GM21360 (cell line): ENCODE measurements around the gene FBRS.
A peak's percentile ranks its signal among the peaks of the same experiment; 100 is the strongest.

ENCODE experiments used
- ATAC-seq: cut with Tn5 transposase; IDR thresholded peaks from one replicate; pipeline ENCODE4 v1.9.1; 2021; ENCODE audit warnings: mild to moderate bottlenecking, moderate library complexity; ENCODE audit not compliant: unreplicated experiment

The FBRS gene

GRCh38 chr16:30641378-30641982 lies 16.8 kb upstream of the FBRS start:
- ATAC-seq: no peak

GRCh38 chr16:30644334-30644830 lies 13.8 kb upstream of the FBRS start:
- no peak for ATAC-seq

- no peak for ATAC-seq
Observed at GRCh38 chr16:30645727-30646126, 12.5 kb upstream of the FBRS start.

- ATAC-seq: no peak
Observed at GRCh38 chr16:30647274-30647571, 11.0 kb upstream of the FBRS start.

- ATAC-seq: peak; percentile 6
Observed at GRCh38 chr16:30649725-30650368, 8.4 kb upstream of the FBRS start.

GRCh38 chr16:30650369-30651123 lies 7.7 kb upstream of the FBRS start, which contains the start of gene PRR14:
TSS of gene PRR14 (plus strand) at chr16:30650960. CDS start at chr16:30651646, 686 bp downstream.
- peak; percentile 58 for ATAC-seq

- ATAC-seq: peak; percentile 50
Observed at GRCh38 chr16:30651124-30652004, 6.9 kb upstream of the FBRS start.

GRCh38 chr16:30652005-30652296 lies 6.3 kb upstream of the FBRS start:
- no peak for ATAC-seq

GRCh38 chr16:30652718-30653117 lies 5.5 kb upstream of the FBRS start:
- no peak for ATAC-seq

- ATAC-seq: no peak
Observed at GRCh38 chr16:30654856-30655255, 3.4 kb upstream of the FBRS start.

- ATAC-seq: no peak
Observed at GRCh38 chr16:30655815-30656347, 2.4 kb upstream of the FBRS start.

- no peak for ATAC-seq
Observed at GRCh38 chr16:30656388-30656787, 1.8 kb upstream of the FBRS start.

GRCh38 chr16:30656974-30657865 lies 1.0 kb upstream of the FBRS start:
- no peak for ATAC-seq

- peak; percentile 28 for ATAC-seq
Observed at GRCh38 chr16:30658731-30659506, 688 bp downstream of the FBRS start.

GRCh38 chr16:30659507-30660423 lies 1.5 kb downstream of the FBRS start:
- no peak for ATAC-seq

- no peak for ATAC-seq
Observed at GRCh38 chr16:30660424-30661261, 2.4 kb downstream of the FBRS start.

GRCh38 chr16:30662449-30662848 lies 4.2 kb downstream of the FBRS start:
- no peak for ATAC-seq
